ENCODE data around the gene AHNAK. TPM values are rescaled to one million over a fixed set of nuclear protein-coding genes. Genes with fewer than 3 reads are reported as not detected.
"Not testable (repeated sequence)": the region's sequence is repeated elsewhere in the genome, so short reads cannot be mapped to it uniquely, and the experiment has no call there.

Gene AHNAK
- total RNA-seq, 2 experiments from 2014 or later = 0.21 to 0.28 TPM

GRCh38 chr11:62499944-62500649, 46.5 kb downstream of the AHNAK start:
- intact Hi-C loops (cut with micrococcal nuclease; ENCODE audit: unreplicated experiment) = no loop called here
- Histone ChIP-seq H3K9me3 (ENCODE audit: low read length) (no peaks in the 10 kb centered on the region), H3K4me3 (ENCODE audit: low read depth, low read length, poor library complexity, severe bottlenecking) (no peak overlapping the region), H3K4me2 (ENCODE audit: low read length) (no peak overlapping the region), H4K20me1 (ENCODE audit: insufficient read depth, low read length) (no peaks in the 10 kb centered on the region), H3K36me3 (ENCODE audit: insufficient read depth, low read length) (no peaks in the 10 kb centered on the region), H2AFZ (ENCODE audit: low read length) (no peak overlapping the region), H3K4me1 (ENCODE audit: insufficient read depth, low read length, poor library complexity, severe bottlenecking) (no peaks in the 10 kb centered on the region), H3K79me2 (ENCODE audit: insufficient read depth, low read depth, low read length) (no peaks in the 10 kb centered on the region), H3K27ac (ENCODE audit: low read depth, low read length, poor library complexity, severe bottlenecking) (no peak overlapping the region), H3K9me2 (ENCODE audit: insufficient read depth, low read length) (no peaks in the 10 kb centered on the region)
- no TSS peak for BruUV-seq (replicated peaks)
- CTCF ChIA-PET (ENCODE audit: unreplicated experiment) = interaction anchor here (0.9 kb wide), 1 partner anchor 42 kb away, joined by 3 read pairs; no protein-coding TSS in a partner anchor
- TF ChIP-seq CTCF (conservative IDR thresholded peaks at IDR 0.05; ENCODE audit: low read length) = no peak
- TF ChIP-seq EZH2phosphoT487 (IDR thresholded peaks at IDR 0.05; ENCODE audit: borderline replicate concordance, low read depth, low read length) = no peak
- POLR2A ChIA-PET = no interaction called here
- DNase-seq (ENCODE audit: low spot score) = no peak

GRCh38 chr11:62499311-62499943, 47.2 kb downstream of the AHNAK start:
- H3K4me1 ChIP-seq (ENCODE audit: insufficient read depth, low read length, poor library complexity, severe bottlenecking); H2AFZ ChIP-seq (ENCODE audit: low read length); H3K9me3 ChIP-seq (ENCODE audit: low read length); H3K9me2 ChIP-seq (ENCODE audit: insufficient read depth, low read length); H3K27ac ChIP-seq (ENCODE audit: low read depth, low read length, poor library complexity, severe bottlenecking); H3K4me3 ChIP-seq (ENCODE audit: low read depth, low read length, poor library complexity, severe bottlenecking); BruUV-seq (replicated peaks); POLR2A ChIA-PET; H3K36me3 ChIP-seq (ENCODE audit: insufficient read depth, low read length); DNase-seq (ENCODE audit: low spot score); H4K20me1 ChIP-seq (ENCODE audit: insufficient read depth, low read length); H3K79me2 ChIP-seq (ENCODE audit: insufficient read depth, low read depth, low read length); H3K4me2 ChIP-seq (ENCODE audit: low read length); intact Hi-C loops (cut with micrococcal nuclease; ENCODE audit: unreplicated experiment): not testable (repeated sequence)
- CTCF ChIA-PET (ENCODE audit: unreplicated experiment) = interaction anchor here (0.9 kb wide), 1 partner anchor 43 kb away, joined by 3 read pairs; no protein-coding TSS in a partner anchor

- no peak overlapping the region for H3K4me3 ChIP-seq (ENCODE audit: low read depth, low read length, poor library complexity, severe bottlenecking)
- H3K79me2 ChIP-seq (ENCODE audit: insufficient read depth, low read depth, low read length) = no peaks in the 10 kb centered on the region
- ChIA-PET CTCF (ENCODE audit: unreplicated experiment) (interaction anchor here (0.9 kb wide), 1 partner anchor 44 kb away, joined by 3 read pairs; no protein-coding TSS in a partner anchor), POLR2A (no interaction called here)
- TF ChIP-seq CTCF (conservative IDR thresholded peaks at IDR 0.05; ENCODE audit: low read length) (no peak), EZH2phosphoT487 (IDR thresholded peaks at IDR 0.05; ENCODE audit: borderline replicate concordance, low read depth, low read length) (no peak)
- H3K4me1 ChIP-seq (ENCODE audit: insufficient read depth, low read length, poor library complexity, severe bottlenecking) = no peaks in the 10 kb centered on the region
- BruUV-seq (replicated peaks) = no TSS peak
- H3K9me3 ChIP-seq (ENCODE audit: low read length) = no peaks in the 10 kb centered on the region
- H3K9me2 ChIP-seq (ENCODE audit: insufficient read depth, low read length) = no peaks in the 10 kb centered on the region
- H2AFZ ChIP-seq (ENCODE audit: low read length) = no peak overlapping the region
- H3K36me3 ChIP-seq (ENCODE audit: insufficient read depth, low read length) = no peaks in the 10 kb centered on the region
- no peaks in the 10 kb centered on the region for H4K20me1 ChIP-seq (ENCODE audit: insufficient read depth, low read length)
- no peak overlapping the region for H3K4me2 ChIP-seq (ENCODE audit: low read length)
- DNase-seq (ENCODE audit: low spot score) = no peak
- intact Hi-C loops (cut with micrococcal nuclease; ENCODE audit: unreplicated experiment) = no loop called here
- H3K27ac ChIP-seq (ENCODE audit: low read depth, low read length, poor library complexity, severe bottlenecking) = no peak overlapping the region
These were observed 47.9 kb downstream of the AHNAK start for GRCh38 chr11:62498492-62499286.

Data from OCI-LY7 (cell line).